WTC11 (cell line): ENCODE data around the gene ACSL1. TPM values are rescaled to one million over a fixed set of nuclear protein-coding genes. Genes with fewer than 3 reads are reported as not detected.

ENCODE experiments used
- ATAC-seq: fragments of 200-7000 bp; cut with Tn5 transposase; 2 replicates; pipeline ENCODE4 v1.10.0; 2021; ENCODE audit warnings: mild to moderate bottlenecking, moderate library complexity
- CTCF ChIA-PET: fragments of 300-600 bp; sonication (Branson Sonifier 250); formaldehyde crosslinking; loops from one replicate; lab custom pipeline; 2021; ENCODE audit warnings: antibody characterized with exemption; lab: Charles Lee
- POLR2A ChIA-PET: fragments of 350-600 bp; sonication (Branson Sonifier 250); formaldehyde crosslinking; loops from one replicate; lab custom pipeline; 2021; ENCODE audit warnings: antibody characterized with exemption; lab: Charles Lee
- DNase-seq: peaks from one replicate; pipeline ENCODE4 v3.0.0; 2021; ENCODE audit warnings: low spot score
- H3K27ac Mint-ChIP-seq: 2 replicates; pipeline ENCODE4 v1.8.0; 2021; ENCODE audit warnings: mixed read lengths
- H3K27me3 Mint-ChIP-seq: 2 replicates; pipeline ENCODE4 v1.8.0; 2021; ENCODE audit warnings: low read depth, mild to moderate bottlenecking, moderate library complexity, mixed read lengths
- H3K36me3 Mint-ChIP-seq: 2 replicates; pipeline ENCODE4 v1.8.0; 2021; ENCODE audit warnings: mixed read lengths
- H3K4me1 Mint-ChIP-seq: 2 replicates; pipeline ENCODE4 v1.8.0; 2022; ENCODE audit warnings: mixed read lengths
- H3K4me3 Mint-ChIP-seq: 2 replicates; pipeline ENCODE4 v1.8.0; 2021; ENCODE audit warnings: mild to moderate bottlenecking, moderate library complexity, mixed read lengths
- H3K9me3 Mint-ChIP-seq: 2 replicates; pipeline ENCODE4 v1.8.0; 2021; ENCODE audit warnings: mixed read lengths
- AFF4 ChIP-seq: sonication (generic); formaldehyde crosslinking; IDR thresholded peaks from 2 replicates; pipeline ENCODE4 v1.8.1; 2023; ENCODE audit warnings: mild to moderate bottlenecking, missing genetic modification reagents, borderline replicate concordance
- CBFB ChIP-seq: sonication (generic); formaldehyde crosslinking; IDR thresholded peaks from 2 replicates; pipeline ENCODE4 v1.8.1; 2022; ENCODE audit warnings: mild to moderate bottlenecking, low read depth, missing genetic modification reagents
- CREM ChIP-seq: sonication (generic); formaldehyde crosslinking; IDR thresholded peaks from 2 replicates; pipeline ENCODE4 v1.8.1; 2022; ENCODE audit warnings: mild to moderate bottlenecking, missing genetic modification reagents, moderate library complexity
- FOXP1 ChIP-seq: sonication (generic); formaldehyde crosslinking; IDR thresholded peaks from 2 replicates; pipeline ENCODE4 v1.8.0; 2022; ENCODE audit warnings: missing genetic modification reagents, mild to moderate bottlenecking, moderate library complexity, borderline replicate concordance
- GTF2I ChIP-seq: fragments of 250-450 bp; sonication (Bioruptor Pico); conservative IDR thresholded peaks from 2 replicates; pipeline ENCODE4 v1.4.0; 2021; ENCODE audit warnings: mild to moderate bottlenecking
- MAX ChIP-seq: sonication (generic); formaldehyde crosslinking; IDR thresholded peaks from 2 replicates; pipeline ENCODE4 v1.8.0; 2022; ENCODE audit warnings: mild to moderate bottlenecking, missing genetic modification reagents
- NFYB ChIP-seq: sonication (generic); formaldehyde crosslinking; conservative IDR thresholded peaks from 2 replicates; pipeline ENCODE4 v1.8.0; 2022; ENCODE audit warnings: low read depth, missing genetic modification reagents
- PREB ChIP-seq: sonication (generic); formaldehyde crosslinking; IDR thresholded peaks from 2 replicates; pipeline ENCODE4 v1.8.1; 2022; ENCODE audit warnings: mild to moderate bottlenecking, missing genetic modification reagents, moderate library complexity, borderline replicate concordance
- PRRX2 ChIP-seq: fragments of 250-450 bp; sonication (Bioruptor Pico); IDR thresholded peaks from 2 replicates; pipeline ENCODE4 v1.8.0; 2021; ENCODE audit warnings: mild to moderate bottlenecking
- SMAD3 ChIP-seq: sonication (generic); formaldehyde crosslinking; IDR thresholded peaks from 2 replicates; pipeline ENCODE4 v1.8.0; 2022; ENCODE audit warnings: missing genetic modification reagents, mild to moderate bottlenecking, borderline replicate concordance
- TEAD4 ChIP-seq: sonication (generic); formaldehyde crosslinking; IDR thresholded peaks from 2 replicates; pipeline ENCODE4 v1.8.0; 2022; ENCODE audit warnings: mild to moderate bottlenecking, missing genetic modification reagents
- ZNF121 ChIP-seq: sonication (generic); formaldehyde crosslinking; IDR thresholded peaks from 2 replicates; pipeline ENCODE4 v1.8.0; 2023; ENCODE audit warnings: missing genetic modification reagents
- ZNF317 ChIP-seq: sonication (generic); formaldehyde crosslinking; IDR thresholded peaks from 2 replicates; pipeline ENCODE4 v1.8.1; 2023; ENCODE audit warnings: low read depth, mild to moderate bottlenecking, moderate library complexity, missing genetic modification reagents, borderline replicate concordance
- ZNF423 ChIP-seq: fragments of 250-450 bp; sonication (Bioruptor Pico); IDR thresholded peaks from 2 replicates; pipeline ENCODE4 v2.1.2; 2022; ENCODE audit warnings: mild to moderate bottlenecking, moderate library complexity
- ZNF425 ChIP-seq: fragments of 250-450 bp; sonication (Bioruptor Pico); conservative IDR thresholded peaks from 2 replicates; pipeline ENCODE4 v1.9.0; 2021; ENCODE audit warnings: mild to moderate bottlenecking
- ZNF512 ChIP-seq: sonication (generic); formaldehyde crosslinking; IDR thresholded peaks from 2 replicates; pipeline ENCODE4 v1.8.1; 2022; ENCODE audit warnings: missing genetic modification reagents, borderline replicate concordance
- ZNF532 ChIP-seq: fragments of 250-450 bp; sonication (Bioruptor Pico); IDR thresholded peaks from 2 replicates; pipeline ENCODE4 v1.9.0; 2021; ENCODE audit warnings: mild to moderate bottlenecking, borderline replicate concordance
- total RNA-seq: library from RNA; stranded (reverse); gene quantifications from 3 replicates; pipeline ENCODE4 v1.2.3, GENCODE V29; 2021

Gene ACSL1
- total RNA-seq, 1 experiment from 2014 or later: 6.6 TPM

- TF ChIP-seq FOXP1 (CRISPR knock-in tag) (no peak), CBFB (no peak), ZNF532 (CRISPR knock-in tag) (no peak), PRRX2 (CRISPR knock-in tag) (no peak), CREM (CRISPR knock-in tag) (no peak), NFYB (no peak), GTF2I (CRISPR knock-in tag) (no peak), SMAD3 (CRISPR knock-in tag) (no peak), ZNF121 (CRISPR knock-in tag) (no peak), AFF4 (no peak), MAX (CRISPR knock-in tag) (no peak), ZNF425 (no peak), ZNF423 (no peak), ZNF317 (CRISPR knock-in tag) (no peak), ZNF512 (CRISPR knock-in tag) (no peak), TEAD4 (no peak), PREB (CRISPR knock-in tag) (no peak)
- ATAC-seq: no peak
- no peaks in the 10 kb centered on the region for H3K27me3 Mint-ChIP-seq
These were observed 61.2 kb downstream of the ACSL1 start for GRCh38 chr4:184764601-184765000.

More at GRCh38 chr4:184764601-184765000, 61.2 kb downstream of the ACSL1 start:
- Mint-ChIP-seq H3K9me3 (no peaks in the 10 kb centered on the region), H3K27ac (no peak overlapping the region), H3K4me3 (no peak overlapping the region), H3K4me1 (no peaks in the 10 kb centered on the region), H3K36me3 (no peaks in the 10 kb centered on the region)
- no peak for DNase-seq
- CTCF ChIA-PET: no interaction called here
- POLR2A ChIA-PET: no interaction called here
